Measurements from ENCODE around the gene LRP11.

GRCh38 chr6:149806127-149806526 lies 58.0 kb downstream of the LRP11 start:
- no peak for TF ChIP-seq EZH2 (IDR thresholded peaks at IDR 0.05; ENCODE audit: insufficient read depth, poor library complexity, severe bottlenecking)
- TF ChIP-seq EZH2phosphoT487 (IDR thresholded peaks at IDR 0.05; ENCODE audit: insufficient read depth, low read depth): no peak

Data from GM23248 (cell line).